HG03060 (cell line): ENCODE measurements around the gene EIF4A2.
"Not testable (repeated sequence)": the region's sequence is repeated elsewhere in the genome, so short reads cannot be mapped to it uniquely, and the experiment has no call there.

Experiments used
- ATAC-seq: cut with Tn5 transposase; IDR thresholded peaks from one replicate; pipeline ENCODE4 v1.9.1; 2021; ENCODE audit warnings: low read depth, moderate number of reproducible peaks; ENCODE audit not compliant: unreplicated experiment

The EIF4A2 gene

GRCh38 chr3:186784820-186785494, 1.6 kb downstream of the EIF4A2 start:
- no peak for ATAC-seq

GRCh38 chr3:186785495-186786018, 2.2 kb downstream of the EIF4A2 start:
- no peak for ATAC-seq

DNA sequence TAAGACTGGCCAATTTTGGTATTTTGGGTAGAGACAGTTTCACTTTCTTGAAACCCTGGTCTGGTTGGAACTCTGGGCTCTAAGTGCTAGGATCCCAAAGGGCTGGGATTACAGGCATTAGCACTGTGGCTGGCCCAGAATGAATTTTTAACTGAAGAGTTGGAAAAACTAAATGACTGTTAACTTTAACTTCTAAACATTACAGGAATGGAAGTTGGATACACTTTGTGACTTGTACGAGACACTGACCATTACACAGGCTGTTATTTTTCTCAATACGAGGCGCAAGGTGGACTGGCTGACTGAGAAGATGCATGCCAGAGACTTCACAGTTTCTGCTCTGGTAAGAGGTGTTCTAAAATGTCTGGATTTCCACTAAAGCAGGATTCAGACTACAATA, 3.5 kb downstream of the EIF4A2 start:
- no peak for ATAC-seq

DNA sequence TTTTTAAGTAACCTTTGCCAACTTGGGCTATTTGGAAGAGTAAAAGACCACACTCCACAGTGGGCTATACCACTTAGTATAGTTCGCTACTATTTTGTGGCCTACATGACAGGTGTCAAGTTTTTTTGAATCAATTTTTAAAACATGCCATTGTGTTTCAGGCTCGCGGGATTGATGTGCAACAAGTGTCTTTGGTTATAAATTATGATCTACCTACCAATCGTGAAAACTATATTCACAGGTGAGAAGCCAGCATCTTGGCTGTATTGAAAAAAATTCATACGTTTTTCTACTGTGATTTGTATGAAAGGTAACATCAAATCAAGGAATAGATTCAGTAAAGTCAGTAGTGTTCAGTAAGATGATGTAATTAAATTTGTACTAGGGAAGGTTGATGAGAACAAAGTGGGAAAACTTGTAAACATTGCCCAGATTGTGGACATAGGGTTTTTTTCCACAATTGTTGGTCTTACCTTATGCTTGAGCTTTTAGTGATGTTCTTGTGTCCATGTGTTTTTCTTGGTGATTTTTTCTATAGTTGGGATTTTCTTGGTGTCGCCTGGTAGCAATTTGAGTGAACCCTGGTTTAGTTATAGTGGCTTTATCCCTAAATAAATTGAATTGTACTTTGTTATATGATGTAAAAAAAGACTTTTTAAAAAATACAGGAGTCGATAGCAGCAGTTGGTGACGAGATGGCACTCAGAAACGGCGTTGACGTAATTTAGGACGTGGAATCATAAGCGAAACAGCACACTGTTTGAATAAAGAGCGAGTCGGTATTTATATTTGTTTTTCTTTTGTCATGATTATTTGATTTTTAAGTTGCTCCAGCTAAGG, 4.5 kb downstream of the EIF4A2 start:
- ATAC-seq: no peak

- ATAC-seq: no peak
Measured at GRCh38 chr3:186788482-186789370, 5.3 kb downstream of the EIF4A2 start.

DNA sequence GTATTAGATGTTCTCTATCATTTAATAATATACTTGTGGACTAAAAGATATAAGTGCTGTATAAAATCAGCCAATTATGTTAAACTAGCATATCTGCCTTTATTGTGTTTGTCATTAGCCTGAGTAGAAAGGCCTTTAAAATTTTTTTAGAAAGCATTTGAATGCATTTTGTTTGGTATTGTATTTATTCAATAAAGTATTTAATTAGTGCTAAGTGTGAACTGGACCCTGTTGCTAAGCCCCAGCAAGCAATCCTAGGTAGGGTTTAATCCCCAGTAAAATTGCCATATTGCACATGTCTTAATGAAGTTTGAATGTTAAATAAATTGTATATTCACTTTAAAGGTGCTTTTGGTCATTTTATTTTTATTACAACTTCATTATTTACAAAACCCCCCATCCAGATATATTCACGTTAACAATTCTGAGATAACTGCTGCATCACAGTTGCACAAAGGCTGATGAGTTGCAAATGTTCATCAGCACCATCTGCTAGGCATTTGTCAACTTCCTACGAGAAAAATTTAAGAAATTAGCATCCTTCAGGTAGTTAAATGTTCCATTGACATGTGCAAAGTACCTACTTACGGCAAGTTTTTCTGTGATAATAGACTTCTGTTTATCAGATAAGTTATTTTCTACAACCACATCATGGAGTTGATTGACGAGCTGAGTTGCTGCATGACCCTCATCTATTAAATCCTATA, 6.3 kb downstream of the EIF4A2 start:
- ATAC-seq: no peak

- ATAC-seq: no peak
Measured at GRCh38 chr3:186790261-186790981, 7.0 kb downstream of the EIF4A2 start.

DNA sequence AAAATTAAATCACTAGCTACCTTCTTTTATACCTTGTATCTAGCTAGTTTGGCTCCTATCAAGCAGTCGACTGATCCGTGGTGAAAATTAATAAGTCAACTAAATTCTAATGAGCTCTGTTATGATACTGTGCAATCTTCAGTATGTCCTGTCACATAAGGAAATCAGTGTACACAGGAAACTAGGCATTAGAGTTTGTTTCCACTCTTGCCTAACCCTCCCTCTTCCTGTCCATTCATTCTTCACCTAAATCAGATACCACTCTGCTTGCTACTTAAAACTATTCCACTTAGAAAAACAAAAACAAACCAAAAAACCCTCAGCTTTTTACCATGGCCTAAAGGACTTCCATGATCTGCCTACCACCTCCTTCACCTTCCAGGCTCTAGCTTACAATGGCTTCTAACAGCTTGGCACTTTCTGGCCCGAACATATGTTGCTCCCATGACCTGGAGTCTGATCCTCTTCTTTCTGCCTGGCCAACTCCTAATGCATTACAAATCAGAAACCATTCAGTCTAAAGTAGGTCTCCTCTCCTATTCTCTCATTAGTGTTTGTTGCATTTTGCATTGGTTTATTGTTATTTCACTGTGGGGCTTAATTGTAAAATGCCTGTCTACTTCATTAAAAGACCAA, 15.0 kb downstream of the EIF4A2 start:
- no peak for ATAC-seq

- ATAC-seq: no peak
Measured at GRCh38 chr3:186800285-186800684, 16.9 kb downstream of the EIF4A2 start.

- ATAC-seq: no peak
Measured at GRCh38 chr3:186802701-186803100, 19.3 kb downstream of the EIF4A2 start.

DNA sequence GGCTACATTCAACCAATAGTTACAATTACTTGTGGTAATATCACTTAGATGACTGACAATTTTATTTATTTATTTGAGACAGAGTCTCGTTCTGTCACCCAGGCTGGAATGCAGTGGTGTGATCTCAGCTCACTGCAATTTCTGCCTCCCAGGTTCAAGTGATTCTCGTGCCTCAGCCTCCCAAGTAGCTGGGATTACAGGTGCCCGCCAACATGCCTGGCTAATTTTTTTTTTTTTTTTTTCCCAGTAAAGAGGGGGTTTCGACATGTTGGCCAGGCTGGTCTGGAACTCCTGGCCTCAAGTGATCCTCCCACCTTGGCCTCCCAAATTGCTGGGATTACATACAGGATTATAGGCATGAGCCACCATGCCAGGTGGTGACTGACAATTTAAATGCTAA, 20.1 kb downstream of the EIF4A2 start:
- ATAC-seq: not testable (repeated sequence)

DNA sequence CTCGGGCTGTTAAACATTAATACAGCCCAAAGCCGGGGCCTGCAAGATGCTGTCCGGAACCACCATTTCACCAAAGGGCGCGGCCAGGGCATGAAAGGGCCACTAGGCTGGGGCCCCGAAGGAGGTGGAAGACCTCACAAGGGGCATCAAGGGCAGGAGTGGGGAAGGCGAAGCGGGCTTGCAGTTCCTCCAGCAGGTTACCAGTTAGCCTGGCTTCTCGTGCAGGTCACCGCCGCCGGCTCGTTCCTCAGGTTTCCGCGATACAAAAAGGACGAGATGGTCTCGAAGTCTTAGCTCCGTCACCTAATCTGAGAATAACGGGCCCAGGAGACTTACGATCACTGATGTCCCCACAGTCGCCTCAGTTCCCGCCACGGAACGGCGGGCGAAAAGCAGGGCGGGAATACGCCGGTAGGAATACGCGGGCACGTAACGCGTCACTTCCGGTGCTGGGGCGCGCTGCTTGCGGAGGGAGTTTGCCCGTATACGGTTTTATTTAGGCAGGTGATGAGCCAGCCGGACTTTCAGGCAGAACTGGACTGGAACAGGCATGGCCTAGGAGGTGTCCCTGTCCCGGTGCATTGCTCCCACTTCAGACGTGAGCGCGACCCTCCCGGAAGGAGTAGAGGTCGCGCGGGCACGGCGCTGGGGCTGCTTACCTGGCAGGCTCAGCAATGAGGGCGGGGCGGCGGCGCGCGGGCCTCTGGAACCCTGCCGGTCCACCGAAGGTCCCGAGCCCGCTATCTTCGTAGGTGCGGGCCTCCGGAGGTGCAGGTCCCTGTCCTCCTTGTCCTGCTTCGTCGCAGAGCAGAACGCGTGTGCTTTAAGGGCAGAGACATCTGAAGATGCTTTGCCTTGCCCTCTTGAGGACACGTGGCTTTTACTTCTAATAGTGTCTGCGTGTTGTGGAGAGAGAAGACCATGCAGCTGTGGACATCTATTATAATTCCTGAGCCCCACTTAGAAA, 23.0 kb downstream of the EIF4A2 start, which contains the start of gene RFC4:
RFC4 (minus strand) TSS at position 394 of the 967 bp plus-strand sequence. CDS start 1,769 bp downstream, outside the sequence.
- peak; percentile 67 for ATAC-seq

- no peak for ATAC-seq
Measured at GRCh38 chr3:186807231-186807630, 23.9 kb downstream of the EIF4A2 start.

GRCh38 chr3:186810336-186810996, 27.1 kb downstream of the EIF4A2 start:
- ATAC-seq: no peak

GRCh38 chr3:186811313-186811712, 27.9 kb downstream of the EIF4A2 start:
- not testable (repeated sequence) for ATAC-seq

GRCh38 chr3:186814100-186814499, 30.7 kb downstream of the EIF4A2 start:
- ATAC-seq: no peak

DNA sequence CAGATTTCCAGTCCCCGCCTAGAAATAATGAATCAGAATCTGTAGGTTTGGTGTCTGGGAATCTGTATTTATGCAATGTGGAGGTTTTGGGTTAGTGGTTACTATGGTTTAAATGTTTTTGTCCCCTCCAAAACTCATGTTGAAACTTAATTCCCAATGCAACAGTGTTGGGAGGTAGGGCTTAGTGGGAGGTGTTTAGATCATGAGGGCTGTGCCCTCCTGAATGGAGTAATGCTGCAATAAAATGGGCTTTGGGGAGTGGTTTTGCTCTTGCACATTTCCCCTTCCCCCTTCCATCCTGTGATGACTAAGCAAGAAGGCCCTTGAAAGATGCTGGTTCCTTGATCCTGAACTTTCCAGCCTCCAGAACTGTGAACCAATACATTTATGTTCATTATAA, 32.1 kb downstream of the EIF4A2 start:
- ATAC-seq: no peak
